GM12874 (cell line): ENCODE results near the gene OTUD6A.

Source experiments
- CTCF ChIP-seq: IDR thresholded peaks from 2 replicates; pipeline ENCODE4 v1.5.1; 2011; ENCODE audit warnings: low read depth, mild to moderate bottlenecking, control low read depth, low read length, moderate library complexity; ENCODE audit not compliant: insufficient read depth

The OTUD6A gene

GRCh38 chrX:70038951-70039350, 23.3 kb upstream of the OTUD6A start:
- no peak for TF ChIP-seq CTCF

- TF ChIP-seq CTCF, result no peak
Observed at GRCh38 chrX:70039758-70040157, 22.5 kb upstream of the OTUD6A start.

GRCh38 chrX:70041993-70042392, 20.3 kb upstream of the OTUD6A start:
- no peak for TF ChIP-seq CTCF

- no peak for TF ChIP-seq CTCF
Observed at GRCh38 chrX:70042399-70043371, 19.6 kb upstream of the OTUD6A start.

GRCh38 chrX:70043685-70044084, 18.6 kb upstream of the OTUD6A start:
- TF ChIP-seq CTCF, result no peak

GRCh38 chrX:70044541-70045245, 17.6 kb upstream of the OTUD6A start:
- no peak for TF ChIP-seq CTCF

- TF ChIP-seq CTCF, result no peak
Observed at GRCh38 chrX:70046978-70047377, 15.3 kb upstream of the OTUD6A start.
